HL-60 (cell line): ENCODE data around the gene C8G.

Source experiments
- DNase-seq, 2 experiments: peaks; one replicate each; pipeline ENCODE4 v3.0.0-alpha.2; 2010 to 2020; ENCODE audit warnings: low read depth in 1 of 2, low spot score in 1 of 2
- H3K27ac ChIP-seq: fragments of 250-450 bp; sonication (Bioruptor Pico); replicated peaks from 2 replicates; pipeline ENCODE4 v1.5.1; 2020; ENCODE audit warnings: mild to moderate bottlenecking, moderate library complexity
- H3K27me3 ChIP-seq: fragments of 250-450 bp; sonication (Bioruptor Pico); 2 replicates; pipeline ENCODE4 v1.5.1; 2021; ENCODE audit warnings: mild to moderate bottlenecking, moderate library complexity; ENCODE audit not compliant: insufficient read depth, poor library complexity, severe bottlenecking
- H3K4me3 ChIP-seq: replicated peaks from 2 replicates; pipeline ENCODE4 v1.5.1; 2011; ENCODE audit warnings: mild to moderate bottlenecking, control low read depth, low read length; ENCODE audit not compliant: insufficient read depth
- CTCF ChIP-seq: IDR thresholded peaks from one replicate; pipeline ENCODE4 v1.5.1; 2011; ENCODE audit warnings: low read length, control low read depth, inconsistent platforms; ENCODE audit not compliant: insufficient read depth
- GABPA ChIP-seq: IDR thresholded peaks from 2 replicates; pipeline ENCODE4 v1.6.1; 2012; ENCODE audit warnings: low read depth
- POLR2AphosphoS5 ChIP-seq: IDR thresholded peaks from 2 replicates; pipeline ENCODE4 v1.6.1; 2012; ENCODE audit warnings: low read depth
- REST ChIP-seq: IDR thresholded peaks from 2 replicates; pipeline ENCODE4 v1.6.1; 2012; ENCODE audit warnings: low read depth; ENCODE audit not compliant: insufficient replicate concordance
- SPI1 ChIP-seq: IDR thresholded peaks from 2 replicates; pipeline ENCODE4 v1.6.1; 2012; ENCODE audit warnings: low read depth, mild to moderate bottlenecking, borderline replicate concordance

Gene C8G

GRCh38 chr9:136979769-136980587, 34.9 kb downstream of the C8G start:
- no peak overlapping the region for H3K27ac ChIP-seq
- TF ChIP-seq SPI1 (no peak), CTCF (no peak), REST (no peak), POLR2AphosphoS5 (no peak), GABPA (no peak)
- H3K4me3 ChIP-seq = no peak overlapping the region
- H3K27me3 ChIP-seq = peaks cover 11% of the 10 kb centered on the region
- DNase-seq = no peak

GRCh38 chr9:136980669-136981478, 35.8 kb downstream of the C8G start:
- TF ChIP-seq CTCF (no peak), POLR2AphosphoS5 (no peak), GABPA (no peak), REST (no peak), SPI1 (no peak)
- Histone ChIP-seq H3K4me3 (no peak overlapping the region), H3K27me3 (peaks cover 17% of the 10 kb centered on the region), H3K27ac (no peak overlapping the region)
- no peak for DNase-seq

DNA sequence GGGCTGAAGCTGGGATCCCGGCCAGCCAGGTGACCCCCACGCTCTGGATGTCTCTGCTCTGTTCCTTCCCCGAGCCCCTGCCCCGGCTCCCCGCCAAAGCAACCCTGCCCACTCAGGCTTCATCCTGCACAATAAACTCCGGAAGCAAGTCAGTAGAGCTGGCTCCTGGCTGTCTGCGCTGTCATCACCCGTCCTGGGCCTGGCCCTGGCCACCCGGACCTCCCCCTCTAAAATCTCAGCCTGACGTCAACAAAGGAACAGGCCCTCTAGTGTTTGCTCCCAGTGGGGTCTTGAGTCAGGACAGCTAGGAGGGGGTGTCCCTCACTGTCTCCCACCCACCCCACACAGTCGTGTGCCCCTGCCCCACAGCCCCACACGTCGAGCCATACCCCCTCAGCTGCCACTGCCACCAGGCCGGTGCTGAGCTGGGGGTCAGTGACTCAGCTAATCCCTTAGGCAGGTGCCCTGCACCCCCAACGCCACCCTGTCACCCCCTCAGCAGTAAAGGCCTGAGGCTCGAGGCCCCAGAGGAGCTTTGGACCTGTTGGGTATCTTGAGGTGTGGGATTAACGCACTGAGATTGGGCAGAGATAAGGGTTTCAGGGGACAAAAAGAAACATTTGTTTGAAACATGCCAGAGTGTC, 36.7 kb downstream of the C8G start:
- H3K27ac ChIP-seq = no peak overlapping the region
- no peak for DNase-seq
- TF ChIP-seq SPI1 (no peak), GABPA (no peak), POLR2AphosphoS5 (no peak), REST (no peak), CTCF (no peak)
- H3K4me3 ChIP-seq = no peak overlapping the region
- H3K27me3 ChIP-seq = peaks cover 25% of the 10 kb centered on the region
